Epidermal melanocyte (primary cell): ENCODE data around the gene SLC22A5.
"Not testable (repeated sequence)": the region's sequence is repeated elsewhere in the genome, so short reads cannot be mapped to it uniquely, and the experiment has no call there.

ENCODE experiments used
- DNase-seq: peaks from one replicate; pipeline ENCODE4 v3.0.0; 2011; ENCODE audit warnings: low spot score; ENCODE audit not compliant: insufficient read length

Gene SLC22A5

GRCh38 chr5:132411304-132412013 is 41.9 kb downstream of the SLC22A5 start:
- no peak for DNase-seq

GRCh38 chr5:132413567-132413966 is 44.1 kb downstream of the SLC22A5 start:
- DNase-seq, result no peak

- DNase-seq, result no peak
Measured at GRCh38 chr5:132414634-132415378, 45.3 kb downstream of the SLC22A5 start.

GRCh38 chr5:132415516-132415915 is 46.0 kb downstream of the SLC22A5 start:
- DNase-seq, result not testable (repeated sequence)

GRCh38 chr5:132416306-132417009 is 46.9 kb downstream of the SLC22A5 start:
- DNase-seq, result no peak

- DNase-seq, result no peak
Measured at GRCh38 chr5:132417010-132417439, 47.5 kb downstream of the SLC22A5 start.

GRCh38 chr5:132417461-132417860 is 48.0 kb downstream of the SLC22A5 start:
- no peak for DNase-seq

- no peak for DNase-seq
Measured at GRCh38 chr5:132417889-132418485, 48.5 kb downstream of the SLC22A5 start.

- no peak for DNase-seq
Measured at GRCh38 chr5:132418881-132419280, 49.4 kb downstream of the SLC22A5 start.

GRCh38 chr5:132419502-132420468 is 50.3 kb downstream of the SLC22A5 start:
- peak; percentile 79 for DNase-seq

GRCh38 chr5:132420706-132421272 is 51.3 kb downstream of the SLC22A5 start:
- DNase-seq, result no peak

- DNase-seq, result no peak
Measured at GRCh38 chr5:132421462-132421861, 52.0 kb downstream of the SLC22A5 start.

GRCh38 chr5:132422720-132423437 is 53.4 kb downstream of the SLC22A5 start:
- DNase-seq, result no peak

- DNase-seq, result no peak
Measured at GRCh38 chr5:132423438-132423898, 54.0 kb downstream of the SLC22A5 start.

GRCh38 chr5:132424167-132424880 is 54.8 kb downstream of the SLC22A5 start:
- no peak for DNase-seq

- DNase-seq, result no peak
Measured at GRCh38 chr5:132425009-132425937, 55.8 kb downstream of the SLC22A5 start.

- DNase-seq, result no peak
Measured at GRCh38 chr5:132425975-132426524, 56.5 kb downstream of the SLC22A5 start.
